Liver (tissue), 3 donors: ENCODE data around the gene CD8A.

ENCODE experiments used
- CTCF ChIP-seq: fragments of 150-350 bp; IDR thresholded peaks from 2 replicates; pipeline ENCODE4 v1.5.1; 2017; ENCODE audit warnings: improper control_type of control experiment, low read depth, low read length; ENCODE audit not compliant: missing input control
- EGR1 ChIP-seq, 2 donors: IDR thresholded peaks; 2 replicates each; pipeline ENCODE4 v1.6.1; 2016 to 2018; ENCODE audit warnings: antibody characterized with exemption in 2 of 2, low read depth in 2 of 2
- HNF4A ChIP-seq, 2 donors: conservative IDR thresholded peaks; 2 replicates each; pipeline ENCODE4 v1.6.1; 2016; ENCODE audit warnings: antibody characterized with exemption in 2 of 2, mild to moderate bottlenecking in 2 of 2
- MAX ChIP-seq: IDR thresholded peaks from 2 replicates; pipeline ENCODE4 v1.6.1; 2016; ENCODE audit warnings: antibody characterized with exemption
- RAD21 ChIP-seq, 2 donors: IDR thresholded peaks; 2 replicates each; pipeline ENCODE4 v1.6.1; 2016; ENCODE audit warnings: antibody characterized with exemption in 2 of 2, mild to moderate bottlenecking in 2 of 2
- RXRA ChIP-seq, 2 donors: IDR thresholded peaks; 2 replicates each; pipeline ENCODE4 v1.6.1; 2017 to 2018; ENCODE audit warnings: antibody characterized with exemption in 2 of 2, mild to moderate bottlenecking in 1 of 2
- TAF1 ChIP-seq: conservative IDR thresholded peaks from 2 replicates; pipeline ENCODE4 v1.6.1; 2016; ENCODE audit warnings: antibody characterized with exemption, mild to moderate bottlenecking
- YY1 ChIP-seq: IDR thresholded peaks from 2 replicates; pipeline ENCODE4 v1.6.1; 2016; ENCODE audit warnings: antibody characterized with exemption, mild to moderate bottlenecking
- donor health status: healthy.
- donor health status: healthy.

- no peak for TF ChIP-seq CTCF
- TF ChIP-seq TAF1, result no peak
- TF ChIP-seq RXRA (IDR thresholded peaks at IDR 0.05), result no peak
- TF ChIP-seq EGR1 (IDR thresholded peaks at IDR 0.05; ENCODE audit: low read depth in 2 of 2), result no peak
- TF ChIP-seq HNF4A (conservative IDR thresholded peaks at IDR 0.05), result no peak
- TF ChIP-seq MAX, result no peak
- no peak for TF ChIP-seq YY1
- no peak for TF ChIP-seq RAD21 (IDR thresholded peaks at IDR 0.05)
Measured at GRCh38 chr2:86783615-86784339, 6.9 kb downstream of the CD8A start.
